ENCODE results near the gene PPP3CA.

The PPP3CA gene

GRCh38 chr4:101232074-101232776, 115.1 kb downstream of the PPP3CA start:
- Histone ChIP-seq H3K9me3 (ENCODE audit: insufficient read depth, low read depth, low read length) (no peaks in the 10 kb centered on the region), H3K9ac (ENCODE audit: low read depth, low read length) (no peak overlapping the region), H3K36me3 (ENCODE audit: insufficient read depth, low read length) (no peaks in the 10 kb centered on the region), H3K27me3 (ENCODE audit: insufficient read depth, low read length) (no peaks in the 10 kb centered on the region), H3K27ac (ENCODE audit: low read depth, low read length) (no peak overlapping the region), H3K4me1 (ENCODE audit: insufficient read depth, low read length) (peaks cover 5% of the 10 kb centered on the region; the same call in 1 of the 2 replicates), H3K4me3 (ENCODE audit: low read length) (no peak overlapping the region)
- 91% methylated on average over 1 of the region's 1 CpG for WGBS

GRCh38 chr4:101230801-101231426, 116.4 kb downstream of the PPP3CA start:
- Histone ChIP-seq H3K9me3 (ENCODE audit: insufficient read depth, low read depth, low read length) (no peaks in the 10 kb centered on the region), H3K36me3 (ENCODE audit: insufficient read depth, low read length) (no peaks in the 10 kb centered on the region), H3K4me1 (ENCODE audit: insufficient read depth, low read length) (peaks cover 5% of the 10 kb centered on the region; the same call in 1 of the 2 replicates), H3K9ac (ENCODE audit: low read depth, low read length) (no peak overlapping the region), H3K27me3 (ENCODE audit: insufficient read depth, low read length) (no peaks in the 10 kb centered on the region), H3K4me3 (ENCODE audit: low read length) (no peak overlapping the region), H3K27ac (ENCODE audit: low read depth, low read length) (no peak overlapping the region)
- WGBS = 90% methylated on average over 3 of the region's 3 CpGs

GRCh38 chr4:101229116-101229515, 118.2 kb downstream of the PPP3CA start:
- no peaks in the 10 kb centered on the region for H3K36me3 ChIP-seq (ENCODE audit: insufficient read depth, low read length)
- 92% methylated on average over 2 of the region's 2 CpGs for WGBS
- peaks cover 5% of the 10 kb centered on the region; the same call in 1 of the 2 replicates for H3K4me1 ChIP-seq (ENCODE audit: insufficient read depth, low read length)
- H3K27me3 ChIP-seq (ENCODE audit: insufficient read depth, low read length) = no peaks in the 10 kb centered on the region
- no peak overlapping the region for H3K4me3 ChIP-seq (ENCODE audit: low read length)
- no peak overlapping the region for H3K27ac ChIP-seq (ENCODE audit: low read depth, low read length)
- H3K9ac ChIP-seq (ENCODE audit: low read depth, low read length) = no peak overlapping the region
- no peaks in the 10 kb centered on the region for H3K9me3 ChIP-seq (ENCODE audit: insufficient read depth, low read depth, low read length)

GRCh38 chr4:101227715-101228114, 119.6 kb downstream of the PPP3CA start:
- no peak overlapping the region for H3K4me3 ChIP-seq (ENCODE audit: low read length)

GRCh38 chr4:101224358-101225218, 122.7 kb downstream of the PPP3CA start:
- Histone ChIP-seq H3K4me3 (ENCODE audit: low read length) (no peak overlapping the region), H3K9me3 (ENCODE audit: insufficient read depth, low read depth, low read length) (no peaks in the 10 kb centered on the region), H3K27ac (ENCODE audit: low read depth, low read length) (no peak overlapping the region), H3K9ac (ENCODE audit: low read depth, low read length) (no peak overlapping the region), H3K27me3 (ENCODE audit: insufficient read depth, low read length) (no peaks in the 10 kb centered on the region), H3K36me3 (ENCODE audit: insufficient read depth, low read length) (no peaks in the 10 kb centered on the region), H3K4me1 (ENCODE audit: insufficient read depth, low read length) (peaks cover 6% of the 10 kb centered on the region; the same call in 1 of the 2 replicates)
- WGBS = 36% methylated on average over 2 of the region's 4 CpGs

More at GRCh38 chr4:101227715-101228114, 119.6 kb downstream of the PPP3CA start:
- Histone ChIP-seq H3K27ac (ENCODE audit: low read depth, low read length) (no peak overlapping the region), H3K4me1 (ENCODE audit: insufficient read depth, low read length) (no peaks in the 10 kb centered on the region; the same call in 1 of the 2 replicates), H3K27me3 (ENCODE audit: insufficient read depth, low read length) (no peaks in the 10 kb centered on the region), H3K9me3 (ENCODE audit: insufficient read depth, low read depth, low read length) (no peaks in the 10 kb centered on the region), H3K36me3 (ENCODE audit: insufficient read depth, low read length) (no peaks in the 10 kb centered on the region), H3K9ac (ENCODE audit: low read depth, low read length) (no peak overlapping the region)

- H3K27me3 ChIP-seq (ENCODE audit: insufficient read depth, low read length) = no peaks in the 10 kb centered on the region
- H3K36me3 ChIP-seq (ENCODE audit: insufficient read depth, low read length) = no peaks in the 10 kb centered on the region
- no peak overlapping the region for H3K9ac ChIP-seq (ENCODE audit: low read depth, low read length)
- no peak overlapping the region for H3K4me3 ChIP-seq (ENCODE audit: low read length)
- WGBS = 100% methylated on average over 1 of the region's 3 CpGs
- no peaks in the 10 kb centered on the region for H3K9me3 ChIP-seq (ENCODE audit: insufficient read depth, low read depth, low read length)
- no peak overlapping the region for H3K27ac ChIP-seq (ENCODE audit: low read depth, low read length)
- H3K4me1 ChIP-seq (ENCODE audit: insufficient read depth, low read length) = peaks cover 6% of the 10 kb centered on the region; the same call in 1 of the 2 replicates
Observed at GRCh38 chr4:101222156-101222845, 125.0 kb downstream of the PPP3CA start.

GRCh38 chr4:101221294-101221693, 126.0 kb downstream of the PPP3CA start:
- H3K4me3 ChIP-seq (ENCODE audit: low read length) = no peak overlapping the region
- H3K9ac ChIP-seq (ENCODE audit: low read depth, low read length) = no peak overlapping the region
- no peak overlapping the region for H3K27ac ChIP-seq (ENCODE audit: low read depth, low read length)
- no peaks in the 10 kb centered on the region for H3K9me3 ChIP-seq (ENCODE audit: insufficient read depth, low read depth, low read length)
- no peaks in the 10 kb centered on the region for H3K27me3 ChIP-seq (ENCODE audit: insufficient read depth, low read length)
- peaks cover 6% of the 10 kb centered on the region; the same call in 1 of the 2 replicates for H3K4me1 ChIP-seq (ENCODE audit: insufficient read depth, low read length)
- H3K36me3 ChIP-seq (ENCODE audit: insufficient read depth, low read length) = no peaks in the 10 kb centered on the region
- 100% methylated on average over 1 of the region's 2 CpGs for WGBS

- Histone ChIP-seq H3K27ac (ENCODE audit: low read depth, low read length) (no peak overlapping the region), H3K27me3 (ENCODE audit: insufficient read depth, low read length) (no peaks in the 10 kb centered on the region), H3K9me3 (ENCODE audit: insufficient read depth, low read depth, low read length) (no peaks in the 10 kb centered on the region), H3K36me3 (ENCODE audit: insufficient read depth, low read length) (no peaks in the 10 kb centered on the region), H3K9ac (ENCODE audit: low read depth, low read length) (no peak overlapping the region), H3K4me3 (ENCODE audit: low read length) (no peak overlapping the region), H3K4me1 (ENCODE audit: insufficient read depth, low read length) (peaks cover 6% of the 10 kb centered on the region; the same call in 1 of the 2 replicates)
- 93% methylated on average over 1 of the region's 1 CpG for WGBS
Observed at GRCh38 chr4:101218894-101219293, 128.4 kb downstream of the PPP3CA start.

GRCh38 chr4:101218346-101218745, 129.0 kb downstream of the PPP3CA start:
- Histone ChIP-seq H3K36me3 (ENCODE audit: insufficient read depth, low read length) (no peaks in the 10 kb centered on the region), H3K4me1 (ENCODE audit: insufficient read depth, low read length) (peaks cover 6% of the 10 kb centered on the region; the same call in 1 of the 2 replicates), H3K9me3 (ENCODE audit: insufficient read depth, low read depth, low read length) (no peaks in the 10 kb centered on the region), H3K9ac (ENCODE audit: low read depth, low read length) (no peak overlapping the region), H3K4me3 (ENCODE audit: low read length) (no peak overlapping the region), H3K27me3 (ENCODE audit: insufficient read depth, low read length) (no peaks in the 10 kb centered on the region), H3K27ac (ENCODE audit: low read depth, low read length) (no peak overlapping the region)
- 100% methylated on average over 1 of the region's 3 CpGs for WGBS

GRCh38 chr4:101217353-101218031, 129.8 kb downstream of the PPP3CA start:
- H3K9ac ChIP-seq (ENCODE audit: low read depth, low read length) = no peak overlapping the region
- no peaks in the 10 kb centered on the region for H3K36me3 ChIP-seq (ENCODE audit: insufficient read depth, low read length)
- WGBS = 94% methylated on average over 7 of the region's 7 CpGs
- no peak overlapping the region for H3K27ac ChIP-seq (ENCODE audit: low read depth, low read length)
- H3K4me3 ChIP-seq (ENCODE audit: low read length) = no peak overlapping the region
- H3K27me3 ChIP-seq (ENCODE audit: insufficient read depth, low read length) = no peaks in the 10 kb centered on the region
- no peaks in the 10 kb centered on the region for H3K9me3 ChIP-seq (ENCODE audit: insufficient read depth, low read depth, low read length)
- peaks cover 6% of the 10 kb centered on the region; the same call in 1 of the 2 replicates for H3K4me1 ChIP-seq (ENCODE audit: insufficient read depth, low read length)

Measured in HUES64 (cell line).